Activated T-helper 1 cell treated with Interleukin-2 at 50 U/mL for 16 hours (primary cell): ENCODE results near the gene ITGB4.

Experiments used
- DNase-seq: peaks from one replicate; pipeline ENCODE4 v3.0.0-alpha.2; 2020; ENCODE audit warnings: low read depth

ITGB4 gene

DNA sequence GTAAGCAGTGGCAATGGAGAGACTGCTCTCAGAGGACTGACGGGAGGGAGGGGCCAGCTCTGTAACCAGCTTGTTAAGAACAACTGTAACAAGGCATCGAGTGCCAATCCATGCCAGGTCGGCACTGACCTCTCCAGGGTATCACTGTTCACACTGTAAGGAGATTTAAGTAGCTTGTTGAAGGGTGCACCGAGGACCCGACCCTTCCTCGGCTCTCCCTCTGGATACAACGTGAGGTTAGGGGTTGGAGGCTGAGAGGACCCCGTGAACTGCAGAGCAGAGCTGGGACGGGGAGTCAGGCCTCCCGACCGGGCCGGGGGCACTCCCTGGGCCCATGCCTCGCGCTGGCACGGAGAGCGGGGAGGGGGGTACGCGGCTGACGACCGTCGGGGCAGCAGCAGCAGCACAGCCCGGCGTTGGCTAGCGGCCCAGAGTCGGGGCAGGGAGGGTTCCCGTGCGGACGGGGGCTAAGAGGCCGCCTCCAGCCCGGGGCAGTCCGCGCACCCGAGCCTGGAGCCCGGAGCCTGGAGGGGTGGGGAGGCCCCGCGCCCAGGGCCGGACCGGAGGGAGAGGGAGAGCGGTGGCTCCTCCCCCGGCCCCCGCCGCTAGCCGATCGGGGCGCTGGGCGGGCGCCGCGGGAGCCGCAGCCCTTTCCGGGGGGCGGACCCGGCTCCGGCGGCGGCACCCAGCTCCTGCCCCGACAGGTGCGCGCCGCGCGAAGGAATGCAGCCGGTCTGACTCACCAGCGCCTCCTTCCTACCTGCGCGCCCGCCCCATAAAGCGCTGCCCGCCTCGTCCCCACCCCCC is at the start of gene ITGB4:
Gene ITGB4 (plus strand): TSS at position 804 of the 807 bp plus-strand sequence. CDS start 3,245 bp downstream, outside the sequence.
- DNase-seq, result peak; percentile 59

DNA sequence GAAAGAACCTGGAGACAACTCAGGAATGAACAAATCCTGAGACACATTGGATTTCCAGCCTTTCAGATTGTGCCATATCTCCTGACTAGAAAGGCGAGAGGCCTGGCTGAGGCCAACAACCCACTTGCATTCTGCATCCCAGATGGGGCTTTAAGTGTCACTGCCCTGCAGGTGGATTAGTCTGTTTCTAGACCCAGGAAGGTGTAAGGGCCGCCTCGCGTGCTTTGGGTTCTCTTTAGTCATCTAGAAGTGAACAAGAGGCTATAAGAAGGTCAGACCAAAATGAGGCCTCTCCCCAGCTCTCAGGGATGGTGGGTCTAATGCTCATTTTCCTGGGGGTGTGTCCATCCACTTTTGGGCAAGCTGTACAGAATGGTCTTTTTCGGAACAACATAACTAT is 49.2 kb upstream of the ITGB4 start:
- no peak for DNase-seq

DNA sequence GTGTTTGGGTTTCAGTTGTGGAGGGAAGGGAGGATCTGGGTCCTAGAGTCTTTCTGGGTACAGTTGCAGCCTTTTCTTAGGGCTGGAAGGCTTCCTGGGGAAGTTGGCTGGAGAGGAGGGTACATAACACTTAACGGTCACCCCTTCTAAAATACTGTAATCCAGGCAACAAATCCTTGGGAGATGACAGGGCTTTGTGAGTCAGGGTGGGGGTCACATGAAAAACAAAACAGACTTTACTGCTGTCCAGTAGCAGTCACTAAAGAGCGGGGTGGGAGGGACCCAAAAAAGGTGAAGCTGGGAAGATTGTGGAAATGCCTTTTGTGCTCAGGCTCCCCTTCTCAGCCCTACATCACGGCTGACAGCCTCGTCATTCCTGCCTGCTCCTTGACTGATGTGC is 47.8 kb upstream of the ITGB4 start:
- no peak for DNase-seq

DNA sequence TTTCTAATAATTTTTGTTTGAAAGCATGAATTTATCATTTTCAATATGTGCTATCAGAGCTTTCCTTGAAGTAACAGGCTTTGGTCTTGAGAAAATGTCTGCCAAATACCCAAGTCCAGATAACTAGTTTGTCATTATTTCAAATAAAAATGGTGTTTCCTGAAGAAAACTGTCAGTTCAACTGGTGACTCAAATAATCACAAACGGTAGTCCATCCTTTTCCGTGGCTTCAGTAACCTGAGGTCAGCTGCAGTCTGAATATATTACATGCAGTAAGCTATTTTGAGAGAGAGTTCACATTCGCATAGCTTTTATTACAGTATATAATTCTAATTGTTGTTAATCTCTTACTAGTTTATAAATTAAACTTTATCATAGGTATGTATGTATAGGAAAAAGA is 44.8 kb upstream of the ITGB4 start:
- DNase-seq, result no peak

DNA sequence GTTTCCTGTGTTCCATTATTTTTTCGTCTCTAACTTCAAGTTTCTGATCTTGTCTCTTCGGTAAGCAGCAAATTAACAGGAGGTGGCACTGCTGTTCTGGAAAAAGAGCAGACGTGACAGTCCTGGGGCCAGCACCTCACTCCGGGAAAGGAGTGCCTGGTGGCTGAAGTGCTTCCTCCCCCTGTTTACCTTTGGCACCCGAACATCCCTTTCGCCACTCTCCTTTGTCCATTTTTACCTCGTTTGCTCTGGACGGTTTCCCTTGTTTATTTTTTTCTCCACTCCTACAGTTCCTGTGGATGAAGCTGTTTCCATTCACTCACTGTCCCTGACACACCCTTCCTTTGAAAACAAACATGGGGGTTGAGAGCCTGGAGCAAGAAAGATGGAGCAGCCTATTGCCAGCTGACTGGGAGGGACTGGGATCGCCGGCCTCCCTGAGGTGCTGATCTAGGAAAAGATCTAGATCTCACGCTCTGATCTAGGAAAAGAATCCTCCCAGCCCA is 41.5 kb upstream of the ITGB4 start:
- DNase-seq, result no peak

DNA sequence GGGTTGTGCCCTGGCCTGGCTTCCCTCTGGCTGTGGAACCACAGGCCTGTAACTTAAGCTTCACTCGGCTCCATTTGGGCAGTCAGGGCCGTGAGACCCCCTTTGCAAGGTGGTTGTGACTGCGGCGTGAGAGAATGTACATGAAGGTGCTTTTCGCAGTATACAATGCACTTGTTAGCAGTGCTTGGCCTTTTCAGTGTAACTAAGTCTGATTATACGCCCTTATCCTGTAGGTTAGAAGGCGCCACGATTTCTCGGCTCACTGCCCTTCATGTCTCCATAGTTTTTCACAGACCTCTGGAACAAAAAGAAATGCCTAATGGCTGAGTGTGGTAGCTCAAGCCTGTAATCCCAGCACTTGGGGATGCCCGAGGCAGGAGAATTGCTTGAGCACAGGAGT is 40.8 kb upstream of the ITGB4 start:
- no peak for DNase-seq

DNA sequence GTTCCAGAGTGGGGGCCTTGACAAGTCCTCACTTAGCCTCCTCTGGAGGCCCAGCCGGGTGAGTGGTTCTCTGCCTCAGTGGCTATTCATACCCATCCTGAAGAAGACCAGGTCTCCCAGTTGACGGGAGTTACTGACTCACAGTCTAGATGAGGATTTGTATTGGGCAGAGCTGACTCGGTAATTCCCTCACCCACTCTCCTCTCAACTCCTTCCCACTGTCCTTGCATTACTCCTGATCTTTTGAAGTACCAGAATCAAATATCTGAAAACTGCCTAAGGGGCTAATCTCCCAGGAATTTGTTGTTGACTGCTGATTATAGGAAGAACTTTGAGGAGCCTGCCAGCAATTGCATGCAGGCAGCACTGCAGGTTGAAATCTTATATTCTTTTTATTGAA is 40.0 kb upstream of the ITGB4 start:
- DNase-seq, result no peak

DNA sequence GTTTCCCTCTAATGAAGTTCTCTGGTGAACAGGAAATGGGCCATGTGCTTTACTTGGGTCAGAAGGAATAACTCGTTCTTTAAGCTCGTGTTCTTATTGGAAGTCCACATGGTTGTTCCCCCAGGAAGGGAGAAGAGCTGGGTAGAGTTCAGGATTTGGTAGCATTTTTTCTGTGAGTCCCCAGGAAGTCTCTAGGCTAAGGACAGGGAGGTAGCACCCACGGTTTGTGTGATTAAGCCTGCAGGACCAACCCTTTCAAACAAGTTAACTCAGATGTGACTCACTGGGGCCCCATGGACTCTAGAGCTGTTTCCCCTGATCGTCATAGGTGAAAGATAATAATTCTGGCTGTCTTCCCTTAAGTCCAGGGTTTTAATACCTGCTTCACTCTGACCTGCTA is 37.7 kb upstream of the ITGB4 start:
- no peak for DNase-seq

DNA sequence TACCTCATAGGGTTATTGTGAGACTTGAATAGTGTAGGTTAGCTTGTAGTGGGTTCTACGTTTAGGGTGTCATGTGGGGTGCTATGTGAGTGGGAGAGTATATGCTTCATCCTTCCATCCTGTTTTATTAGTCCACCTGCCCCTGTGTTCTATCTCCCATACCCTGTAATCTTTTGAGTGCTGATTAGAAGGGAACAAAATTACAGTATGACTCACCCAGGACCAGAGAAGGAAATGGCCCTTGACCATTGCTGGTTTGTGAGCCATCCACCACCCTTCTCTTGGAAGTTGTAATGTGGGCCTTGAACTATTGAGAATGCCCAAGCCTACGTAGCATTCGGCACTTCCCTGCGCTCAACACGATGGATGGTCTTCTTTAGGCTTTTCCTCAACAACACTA is 37.0 kb upstream of the ITGB4 start:
- DNase-seq, result no peak

DNA sequence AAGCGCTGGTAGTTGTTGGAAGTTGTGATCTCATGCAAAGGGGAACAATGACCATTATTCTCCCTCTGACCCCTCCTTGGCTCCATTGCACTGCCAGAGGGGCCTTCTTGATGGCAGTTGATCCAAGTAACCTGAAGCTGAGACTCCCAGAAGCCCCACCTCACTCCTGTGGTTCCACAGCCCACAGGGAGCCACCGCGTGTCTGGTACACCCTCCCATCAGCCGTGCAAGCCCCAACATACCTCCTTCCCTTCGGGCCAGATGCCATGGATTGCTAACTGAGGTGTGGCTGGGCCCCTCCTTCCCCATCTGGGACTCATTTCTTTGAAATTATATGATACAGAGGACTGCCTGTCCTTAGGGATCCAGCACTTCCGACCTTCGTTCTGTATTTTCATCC is 36.3 kb upstream of the ITGB4 start:
- no peak for DNase-seq

DNA sequence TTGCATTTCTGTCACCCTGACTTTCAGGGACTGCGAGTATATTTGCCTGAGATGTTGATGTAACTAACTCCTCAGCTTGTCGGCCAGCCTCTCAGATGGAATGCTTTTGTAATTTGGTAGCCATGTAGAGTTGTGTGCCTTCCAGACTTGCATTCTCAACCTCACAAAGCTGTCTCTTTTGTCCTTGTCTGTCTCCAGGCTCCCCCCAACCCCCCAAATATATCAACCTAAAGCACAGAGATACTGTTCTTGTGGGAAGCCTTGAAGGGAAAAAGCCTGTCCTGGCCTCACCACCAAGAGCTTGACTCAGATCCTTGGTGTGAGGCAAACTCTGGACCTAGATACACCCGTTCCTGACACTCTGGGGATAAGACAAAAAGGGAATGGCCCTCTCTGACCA is 35.8 kb upstream of the ITGB4 start:
- no peak for DNase-seq

DNA sequence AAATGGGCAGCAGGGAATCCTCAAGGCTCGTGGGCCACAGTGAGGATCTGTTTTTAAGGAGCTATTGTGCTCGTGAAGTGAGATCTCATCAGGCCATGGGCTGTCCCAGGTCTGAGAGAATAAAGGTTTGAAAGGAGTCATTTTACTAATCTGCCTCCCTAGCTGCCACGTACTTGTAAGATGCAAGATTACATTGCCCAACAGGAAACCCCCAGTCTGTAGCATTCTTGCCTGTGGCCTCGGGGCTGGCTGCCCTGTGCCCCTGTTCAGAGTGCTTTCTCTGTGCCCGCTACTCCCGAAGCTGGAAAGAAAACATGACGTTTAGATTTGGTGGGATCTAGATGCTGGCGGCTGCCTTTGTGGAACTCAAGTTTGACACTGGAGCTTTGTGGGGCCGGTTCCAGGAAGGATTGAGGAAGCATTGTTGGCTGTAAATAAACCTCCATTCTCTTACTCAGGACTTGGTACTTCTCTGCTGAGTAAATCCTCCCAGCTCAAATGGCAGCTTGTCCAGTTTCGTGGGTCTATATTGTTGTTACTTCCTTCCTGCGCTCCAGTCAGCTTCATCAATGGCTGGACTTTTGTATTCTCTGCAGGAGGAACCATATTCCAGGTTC is 32.9 kb upstream of the ITGB4 start:
- DNase-seq, result no peak

DNA sequence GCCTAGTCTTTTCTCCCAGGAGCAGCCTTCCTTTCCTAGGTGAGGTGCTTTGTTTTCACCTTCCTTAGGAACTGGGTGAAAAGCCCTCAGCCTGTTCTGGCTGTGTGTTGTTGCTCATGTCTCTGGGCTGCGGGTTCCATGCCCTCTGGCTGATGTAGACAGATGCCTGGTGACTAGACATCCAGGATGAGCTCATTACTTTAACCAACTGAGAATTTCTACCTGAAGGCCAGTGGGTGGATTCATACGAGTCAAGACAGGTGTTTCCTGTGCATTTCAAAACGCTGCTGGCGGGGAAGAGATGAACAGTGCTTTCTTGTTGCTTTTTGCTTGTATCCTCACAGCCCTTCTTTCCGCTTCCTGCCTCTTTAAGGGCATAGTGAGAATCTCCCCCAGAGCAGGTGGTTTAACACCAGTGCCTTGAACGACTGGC is 31.8 kb upstream of the ITGB4 start:
- DNase-seq, result peak; percentile 4

DNA sequence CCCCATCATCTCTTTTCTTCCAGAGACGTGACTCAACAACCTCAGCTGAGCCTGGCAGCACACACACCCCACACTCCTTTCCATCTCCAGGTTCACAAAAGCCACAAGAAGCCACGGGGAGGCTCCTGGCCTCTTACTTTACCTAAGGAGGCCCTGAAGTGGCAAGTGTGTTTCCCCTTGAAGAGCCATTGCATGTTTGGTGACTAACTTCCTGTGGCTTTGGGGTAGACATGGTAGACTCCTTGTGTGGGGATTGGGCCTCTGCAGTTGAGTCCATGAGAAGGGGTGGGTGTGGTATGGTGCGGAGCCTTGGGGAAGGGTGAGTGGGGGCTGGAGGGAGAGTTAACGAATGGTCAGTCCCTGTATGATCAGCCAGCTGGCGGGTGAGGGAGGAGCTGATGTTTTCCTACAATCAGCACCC is 29.9 kb upstream of the ITGB4 start:
- DNase-seq, result no peak

DNA sequence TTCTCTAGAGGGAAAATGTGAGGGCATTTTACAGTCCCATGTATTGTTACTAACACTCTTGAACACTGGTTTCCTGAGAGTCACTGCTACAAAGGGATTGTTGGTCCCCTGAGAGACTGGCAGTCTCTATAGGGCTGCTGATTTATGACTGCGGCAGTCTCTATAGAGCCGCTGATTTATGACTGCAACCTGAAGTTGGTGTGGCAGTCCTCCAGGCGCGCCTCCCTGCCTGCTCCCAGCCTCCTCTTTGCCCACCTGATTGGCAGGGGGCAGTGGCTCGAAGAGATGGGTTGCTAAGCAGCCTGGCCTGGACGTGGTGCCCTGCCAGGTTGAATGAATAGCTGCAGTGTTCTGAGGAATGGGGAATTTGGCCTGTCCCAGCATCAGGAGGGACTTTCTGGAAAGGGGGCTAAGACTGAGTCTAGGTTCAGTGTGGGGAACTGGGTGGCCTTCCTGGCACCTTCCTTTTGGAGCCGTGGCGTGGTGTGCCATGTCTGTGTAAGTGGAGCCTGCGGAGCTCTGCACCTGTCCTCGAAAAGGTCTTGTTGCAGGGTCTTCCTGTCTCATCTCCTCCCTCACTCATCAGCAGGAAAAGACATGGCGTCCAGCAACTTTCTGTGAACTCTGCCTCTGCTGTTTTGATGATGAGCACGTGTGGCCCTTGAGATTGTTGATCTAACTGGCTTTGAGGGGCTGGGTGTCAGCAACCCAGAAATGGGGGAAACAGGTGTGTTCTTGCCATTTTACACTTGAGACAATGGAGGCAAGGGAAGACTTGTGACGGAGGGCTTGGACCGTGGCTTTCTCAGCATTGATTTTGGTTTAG is 29.2 kb upstream of the ITGB4 start:
- no peak for DNase-seq

DNA sequence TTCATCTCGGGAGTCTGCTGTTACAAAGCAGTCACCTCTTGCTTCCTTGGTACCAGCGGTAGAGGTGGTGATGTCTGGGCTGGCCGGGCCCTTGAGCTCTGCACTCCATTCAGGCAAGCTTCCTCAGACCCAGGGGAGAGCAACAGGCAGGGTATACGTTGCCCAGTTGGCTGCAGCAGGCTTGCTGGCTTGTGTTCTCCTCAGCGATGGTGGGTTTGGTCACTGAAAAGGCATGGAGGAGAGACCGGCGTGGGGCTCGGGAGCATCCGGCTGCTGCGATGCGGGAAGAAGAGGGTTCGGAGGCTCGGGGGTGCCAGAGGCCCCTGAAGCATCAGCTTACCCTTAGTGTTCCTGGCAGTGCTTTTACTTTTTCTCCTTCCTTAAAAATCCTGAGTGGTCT is 28.3 kb upstream of the ITGB4 start:
- DNase-seq, result no peak

DNA sequence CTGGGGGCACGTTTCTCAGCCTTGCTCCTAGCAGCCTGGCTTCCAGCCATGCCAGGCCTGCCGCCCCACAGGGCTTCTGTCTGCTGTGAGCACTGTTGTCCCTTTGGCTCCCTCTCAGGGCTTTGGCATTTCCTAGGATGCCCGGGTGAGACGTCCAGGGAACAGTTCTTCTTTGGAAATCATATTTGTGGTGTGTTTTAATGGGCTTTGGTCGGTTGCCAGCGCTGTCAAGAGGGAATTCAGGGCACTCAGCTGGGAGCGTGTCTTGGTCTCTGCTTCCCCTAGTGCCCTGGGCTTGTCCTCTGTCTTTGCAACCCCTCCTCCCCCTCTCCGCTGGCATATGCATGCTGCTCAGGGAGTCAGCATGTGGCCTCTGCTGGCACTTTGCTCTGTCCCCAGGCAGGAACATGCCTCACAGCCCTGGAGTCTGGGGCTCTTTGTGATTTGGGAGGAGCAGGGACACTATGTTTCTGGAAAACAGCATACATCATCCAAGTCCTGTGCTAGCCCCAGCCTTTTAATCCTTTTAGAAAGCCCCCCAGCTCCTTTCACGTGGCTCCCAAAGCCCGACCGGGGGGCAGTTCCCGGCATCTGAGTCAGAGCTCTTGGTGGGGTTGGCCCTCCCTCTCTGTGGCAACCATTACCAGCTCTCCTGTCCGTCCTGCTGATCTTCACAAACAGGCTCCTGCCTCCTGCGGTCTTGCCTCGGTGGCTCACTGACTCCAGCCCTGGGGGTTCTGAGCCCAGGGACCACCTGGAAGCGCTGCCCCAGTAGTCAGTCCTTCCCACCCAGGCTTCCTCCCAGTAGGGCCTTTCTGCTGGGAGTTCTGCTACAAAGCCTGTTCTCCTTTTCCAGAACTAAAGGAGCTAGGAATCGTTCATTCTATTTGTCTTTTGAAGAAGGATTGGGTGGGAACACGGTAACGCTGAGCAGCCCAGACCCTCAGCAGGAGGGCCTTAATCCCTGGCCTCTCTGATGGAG is 27.5 kb upstream of the ITGB4 start:
- DNase-seq, result no peak

DNA sequence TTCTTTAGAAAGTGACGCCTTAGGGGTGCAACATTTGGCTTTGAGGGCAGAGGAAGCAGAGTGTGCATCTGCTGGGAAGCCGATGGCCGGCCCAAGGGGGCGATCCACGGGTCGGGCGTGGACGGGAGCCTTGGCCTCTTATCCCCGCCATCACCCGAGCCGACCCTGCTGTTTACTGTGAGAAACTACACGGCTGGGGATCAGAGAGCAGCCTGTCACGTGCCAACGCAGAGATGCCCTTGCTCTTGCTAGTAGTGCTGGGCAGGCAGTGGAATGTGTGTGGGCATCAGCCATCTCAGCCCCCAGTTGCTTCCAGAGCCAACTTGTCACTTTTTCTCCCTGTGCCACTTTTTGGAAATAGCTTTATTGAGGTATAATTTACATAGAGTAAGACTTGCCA is 26.7 kb upstream of the ITGB4 start:
- DNase-seq, result no peak

DNA sequence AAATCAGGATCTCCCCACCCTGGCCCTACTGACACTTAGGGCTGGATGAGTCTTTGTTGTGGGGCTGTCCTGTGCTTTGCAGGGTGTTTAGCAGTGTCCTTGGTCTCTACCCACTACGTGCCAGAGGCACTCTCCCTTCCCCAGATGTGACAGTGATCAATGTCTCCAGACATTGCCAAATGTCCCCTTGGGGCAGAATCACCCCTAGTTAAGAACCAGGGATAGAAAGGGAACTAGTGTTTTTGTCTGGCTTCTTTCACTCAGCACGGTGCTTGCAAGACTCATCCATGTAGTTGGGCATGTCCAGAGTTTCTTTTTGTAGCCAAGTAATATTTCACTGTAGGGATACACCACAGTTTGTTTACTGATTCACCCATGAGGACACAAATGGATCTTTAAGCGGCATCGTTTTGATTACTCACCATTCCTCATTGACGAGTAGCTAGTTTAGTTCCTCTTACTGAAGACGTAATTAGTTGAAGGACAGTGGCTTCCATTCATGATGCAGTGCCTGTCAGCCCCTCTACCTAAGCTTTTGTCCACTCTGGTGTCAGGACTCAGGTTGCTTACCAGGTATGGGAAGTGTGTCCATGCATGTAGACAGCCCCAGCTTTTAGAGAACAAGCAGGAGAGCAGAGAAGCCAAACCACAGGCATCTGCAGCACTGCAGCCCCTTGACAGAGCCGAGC is 26.0 kb upstream of the ITGB4 start:
- no peak for DNase-seq

DNA sequence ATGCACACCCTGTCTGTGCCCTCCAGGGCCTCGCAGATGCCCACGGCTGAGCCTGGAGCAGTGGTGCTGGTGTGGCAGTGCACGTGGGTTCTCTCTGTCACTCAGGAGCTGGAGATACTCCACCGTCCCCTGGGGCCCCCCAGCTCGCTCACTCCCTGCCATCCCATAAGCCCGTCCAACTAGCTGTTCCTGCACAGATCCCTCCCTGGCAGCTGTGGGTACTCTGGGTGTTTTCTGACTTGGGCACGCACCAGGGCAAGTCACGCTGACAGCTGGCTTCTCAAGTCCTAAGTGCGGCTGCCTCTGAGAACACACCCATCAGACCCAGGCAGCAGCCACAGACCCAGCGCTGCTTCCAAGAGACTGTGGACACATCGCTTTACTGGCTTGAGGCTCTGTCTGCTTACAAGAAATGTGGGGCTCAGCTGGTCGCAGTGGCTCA is 25.4 kb upstream of the ITGB4 start:
- no peak for DNase-seq
